GM19455 (cell line): Measurements from ENCODE around the gene UHRF2.
"Not testable (repeated sequence)": the region's sequence is repeated elsewhere in the genome, so short reads cannot be mapped to it uniquely, and the experiment has no call there.

Experiments
- ATAC-seq: cut with Tn5 transposase; IDR thresholded peaks from one replicate; pipeline ENCODE4 v1.9.1; 2021; ENCODE audit not compliant: unreplicated experiment

Gene UHRF2, protein sequence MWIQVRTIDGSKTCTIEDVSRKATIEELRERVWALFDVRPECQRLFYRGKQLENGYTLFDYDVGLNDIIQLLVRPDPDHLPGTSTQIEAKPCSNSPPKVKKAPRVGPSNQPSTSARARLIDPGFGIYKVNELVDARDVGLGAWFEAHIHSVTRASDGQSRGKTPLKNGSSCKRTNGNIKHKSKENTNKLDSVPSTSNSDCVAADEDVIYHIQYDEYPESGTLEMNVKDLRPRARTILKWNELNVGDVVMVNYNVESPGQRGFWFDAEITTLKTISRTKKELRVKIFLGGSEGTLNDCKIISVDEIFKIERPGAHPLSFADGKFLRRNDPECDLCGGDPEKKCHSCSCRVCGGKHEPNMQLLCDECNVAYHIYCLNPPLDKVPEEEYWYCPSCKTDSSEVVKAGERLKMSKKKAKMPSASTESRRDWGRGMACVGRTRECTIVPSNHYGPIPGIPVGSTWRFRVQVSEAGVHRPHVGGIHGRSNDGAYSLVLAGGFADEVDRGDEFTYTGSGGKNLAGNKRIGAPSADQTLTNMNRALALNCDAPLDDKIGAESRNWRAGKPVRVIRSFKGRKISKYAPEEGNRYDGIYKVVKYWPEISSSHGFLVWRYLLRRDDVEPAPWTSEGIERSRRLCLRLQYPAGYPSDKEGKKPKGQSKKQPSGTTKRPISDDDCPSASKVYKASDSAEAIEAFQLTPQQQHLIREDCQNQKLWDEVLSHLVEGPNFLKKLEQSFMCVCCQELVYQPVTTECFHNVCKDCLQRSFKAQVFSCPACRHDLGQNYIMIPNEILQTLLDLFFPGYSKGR

DNA sequence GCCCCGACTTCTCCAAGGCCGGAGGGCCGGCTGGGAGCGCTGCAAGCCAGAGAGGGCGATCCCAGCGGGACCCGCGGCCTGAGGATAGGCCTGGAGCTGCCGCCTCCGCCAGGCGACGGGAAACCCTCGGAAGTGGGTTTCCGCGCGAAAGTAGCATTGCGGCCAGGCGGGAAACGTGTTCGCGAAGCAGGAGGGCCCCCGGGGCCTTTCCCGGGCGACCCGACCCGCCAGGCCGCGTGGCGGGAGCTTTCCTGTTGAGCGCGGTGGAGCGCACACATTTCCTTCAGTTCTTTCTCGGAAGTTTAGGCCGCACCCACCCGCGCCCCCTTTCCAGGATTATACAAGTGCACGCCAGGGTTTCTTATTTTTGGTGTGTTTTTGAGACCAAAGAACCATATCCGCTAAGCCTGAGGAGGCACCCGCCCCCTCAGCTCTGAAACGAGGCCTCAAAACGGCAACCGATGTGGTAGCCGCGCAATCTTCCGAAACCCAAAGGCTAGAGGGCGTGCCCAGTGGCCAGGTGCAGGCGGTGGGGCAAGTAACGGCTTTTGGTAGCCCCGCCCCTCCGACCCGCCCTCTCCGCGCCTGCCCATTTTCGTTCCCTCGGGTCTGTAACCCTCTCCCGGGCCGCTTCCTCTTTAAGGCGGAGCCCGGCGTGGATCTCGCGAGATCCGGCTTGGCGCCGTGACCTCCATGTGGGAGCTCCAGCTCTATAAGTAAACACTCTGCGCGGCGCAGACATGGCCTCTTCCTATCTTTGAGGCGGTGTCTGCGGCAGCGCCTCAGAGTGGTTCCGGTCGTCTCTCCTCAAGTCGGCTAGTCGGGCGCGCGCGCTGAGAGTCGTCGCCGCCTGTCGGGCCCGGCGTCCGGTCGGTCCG, at the start of gene UHRF2:
UHRF2 (plus strand) TSS at position 713 of the 878 bp plus-strand sequence. CDS start 292 bp downstream, outside the sequence.
- peak; percentile 76 for ATAC-seq

DNA sequence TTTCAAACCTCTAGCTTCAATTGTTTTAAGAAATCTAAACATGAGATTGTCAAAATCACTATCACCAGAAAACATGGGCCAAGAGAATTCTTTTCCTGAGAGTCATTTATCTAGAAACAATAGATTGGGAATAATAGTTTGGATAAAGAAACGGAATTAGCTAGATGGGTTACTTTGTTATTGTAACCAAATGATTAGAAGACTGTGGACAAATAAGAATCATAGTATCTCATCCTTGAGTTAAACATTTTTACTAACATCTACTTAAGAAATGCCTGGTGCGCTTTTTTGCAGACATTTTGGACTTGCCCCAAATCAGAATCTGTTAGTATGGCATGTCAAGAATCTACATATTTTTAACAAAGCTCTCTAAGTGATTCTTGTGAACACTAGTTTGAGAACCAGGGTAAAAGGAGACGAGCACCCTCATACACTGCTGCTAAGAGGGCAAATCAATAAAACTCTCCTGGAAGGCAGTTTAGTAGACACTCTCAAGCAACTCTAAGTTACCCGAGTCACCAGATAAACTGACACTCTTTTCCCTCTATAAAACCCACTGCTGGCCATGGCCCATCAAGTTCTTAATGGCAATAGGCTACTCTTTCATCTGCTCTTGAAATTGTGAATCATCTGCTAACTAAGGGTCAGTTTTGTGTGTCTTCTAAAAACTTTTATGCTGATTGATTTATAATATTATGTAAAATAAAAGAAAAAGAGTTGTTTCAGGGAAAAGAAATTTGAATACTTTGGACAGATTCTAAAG, 45.7 kb upstream of the UHRF2 start:
- ATAC-seq, result no peak

DNA sequence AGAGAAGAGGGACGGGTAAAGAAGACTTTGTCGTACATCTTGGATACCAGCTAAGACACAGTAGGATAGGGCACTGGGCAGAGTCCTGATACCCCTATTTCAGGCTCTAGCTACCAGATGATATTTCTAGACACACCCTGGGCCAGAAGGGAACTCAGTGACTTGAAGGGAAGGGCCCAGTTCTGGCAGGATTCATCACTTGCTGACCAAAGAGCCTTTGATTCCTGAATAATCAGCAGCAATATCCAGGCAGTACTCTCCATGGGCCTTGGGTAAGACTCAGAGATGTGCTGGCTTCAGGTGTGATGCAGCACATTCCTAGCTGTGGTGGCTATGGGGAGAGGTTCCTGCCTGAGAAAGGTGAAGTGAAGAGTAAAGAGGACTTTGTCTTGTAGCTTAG, 44.2 kb upstream of the UHRF2 start:
- no peak for ATAC-seq

DNA sequence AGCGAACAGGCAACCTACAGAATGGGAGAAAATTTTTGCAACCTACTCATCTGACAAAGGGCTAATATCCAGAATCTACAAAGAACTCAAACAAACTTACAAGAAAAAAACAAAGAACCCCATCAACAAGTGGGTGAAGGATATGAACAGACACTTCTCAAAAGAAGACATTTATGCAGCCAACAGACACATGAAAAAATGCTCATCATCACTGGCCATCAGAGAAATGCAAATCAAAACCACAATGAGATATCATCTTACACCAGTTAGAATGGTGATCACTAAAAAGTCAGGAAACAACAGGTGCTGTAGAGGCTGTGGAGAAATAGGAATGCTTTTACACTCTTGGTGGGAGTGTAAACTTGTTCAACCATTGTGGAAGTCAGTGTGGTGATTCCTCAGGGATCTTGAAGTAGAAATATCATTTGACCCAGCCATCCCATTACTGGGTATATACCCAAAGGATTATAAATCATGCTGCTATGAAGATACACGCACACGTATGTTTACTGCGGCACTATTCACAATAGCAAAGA, 31.5 kb upstream of the UHRF2 start:
- ATAC-seq, result not testable (repeated sequence)

DNA sequence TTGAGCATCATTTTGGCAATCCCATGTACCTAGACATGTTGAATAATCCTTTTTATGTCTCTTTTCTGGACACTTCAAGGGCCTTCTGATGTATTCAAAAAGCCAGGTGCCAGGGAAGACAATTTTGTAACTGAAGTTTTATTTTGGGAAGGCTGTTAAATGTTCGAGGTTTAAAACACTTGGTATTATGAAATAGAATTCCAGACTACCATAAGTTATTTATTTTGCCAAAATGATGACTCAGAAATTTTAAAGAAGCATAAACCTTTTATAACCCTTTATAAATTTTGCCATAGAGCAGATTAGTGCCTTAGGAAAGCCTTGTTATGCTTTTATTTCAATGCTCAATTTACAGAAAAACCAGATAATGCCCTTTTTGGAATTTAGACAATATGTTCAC, 30.3 kb upstream of the UHRF2 start:
- no peak for ATAC-seq

DNA sequence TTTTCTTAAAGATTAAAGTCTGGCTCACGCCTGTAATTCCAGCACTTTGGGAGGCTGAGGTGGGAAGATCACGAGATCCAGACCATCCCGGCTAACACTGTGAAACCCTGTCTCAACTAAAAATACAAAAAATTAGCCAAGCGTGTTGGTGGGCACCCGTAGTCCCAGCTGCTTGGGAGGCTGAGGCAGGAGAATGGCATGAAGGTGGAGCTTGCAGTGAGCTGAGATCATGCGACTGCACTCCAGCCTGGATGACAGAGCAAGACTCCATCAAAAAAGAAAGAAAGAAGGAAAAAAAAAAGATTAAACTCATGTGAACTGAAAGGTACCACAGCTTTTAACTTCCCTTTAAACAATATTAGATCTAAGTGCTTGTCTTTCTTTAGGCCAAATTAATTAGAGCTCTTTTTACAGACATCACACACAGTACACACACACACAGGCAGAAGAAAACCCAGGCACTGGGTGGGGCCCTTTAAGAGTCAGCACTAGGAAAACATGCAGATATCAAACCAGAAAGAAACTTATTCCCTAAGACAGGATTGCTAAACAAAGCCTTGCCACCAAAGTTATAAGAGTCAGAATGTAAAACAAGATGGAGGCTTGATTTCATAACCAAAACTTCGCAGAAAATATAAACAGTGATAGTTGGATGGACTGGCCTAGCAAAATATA, 29.3 kb upstream of the UHRF2 start:
- no peak for ATAC-seq

DNA sequence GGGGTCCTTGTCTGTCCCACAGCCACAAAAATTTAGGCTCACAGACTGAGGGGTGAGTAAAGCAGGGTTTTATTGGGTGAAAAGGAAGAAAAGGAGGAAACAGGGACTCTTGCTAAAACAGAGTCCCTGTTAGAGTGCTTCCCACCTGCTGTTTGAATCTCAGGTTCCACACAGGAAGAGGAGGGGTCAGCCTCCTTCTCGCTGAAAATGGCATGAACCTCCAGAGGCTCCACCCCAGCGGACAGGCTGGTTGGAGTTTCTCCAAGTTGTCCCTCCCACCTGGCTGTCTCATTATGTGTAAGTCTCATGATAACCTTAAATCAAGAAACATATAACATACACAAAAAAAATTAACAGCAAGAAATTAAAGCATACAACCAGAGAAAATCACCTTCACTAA, 28.3 kb upstream of the UHRF2 start:
- ATAC-seq, result no peak

DNA sequence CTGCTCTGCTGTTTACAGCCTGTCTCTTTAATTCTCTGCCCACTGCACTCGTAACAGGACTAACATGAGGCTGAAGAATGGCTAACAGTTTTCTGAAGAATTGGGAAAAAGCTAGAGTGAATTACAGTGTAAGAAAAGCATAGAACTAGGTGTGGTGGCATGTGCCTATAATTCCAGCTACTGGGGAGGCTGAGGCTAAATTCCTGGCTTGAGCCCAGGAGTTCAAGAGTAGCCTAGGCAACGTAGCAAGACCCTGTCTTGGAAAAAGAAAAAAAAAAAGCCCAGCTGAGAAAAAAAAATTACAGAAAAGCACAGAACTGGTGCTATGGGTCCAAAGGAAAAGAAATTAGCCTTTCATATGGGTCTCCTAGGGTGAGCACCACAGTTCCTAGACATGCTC, 13.9 kb upstream of the UHRF2 start:
- ATAC-seq, result no peak

DNA sequence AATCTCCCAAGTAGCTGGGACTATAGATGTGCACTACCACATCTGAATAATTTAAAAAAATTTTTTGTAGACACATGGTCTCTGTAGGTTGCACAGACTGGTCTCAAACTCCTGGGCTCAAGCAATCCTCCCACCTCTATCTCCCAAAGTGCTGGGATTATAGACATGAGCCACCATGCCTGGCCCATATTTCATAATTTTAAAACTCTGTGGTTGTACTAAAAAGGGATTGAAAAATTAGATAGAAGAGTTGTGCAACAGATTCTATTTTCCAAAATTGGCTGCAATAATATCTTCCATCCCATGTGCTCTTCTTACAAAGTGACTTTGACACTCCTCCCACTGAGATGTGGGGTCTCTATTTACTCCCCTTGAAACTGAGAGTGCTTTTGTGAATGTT, 7.6 kb upstream of the UHRF2 start:
- ATAC-seq, result no peak

DNA sequence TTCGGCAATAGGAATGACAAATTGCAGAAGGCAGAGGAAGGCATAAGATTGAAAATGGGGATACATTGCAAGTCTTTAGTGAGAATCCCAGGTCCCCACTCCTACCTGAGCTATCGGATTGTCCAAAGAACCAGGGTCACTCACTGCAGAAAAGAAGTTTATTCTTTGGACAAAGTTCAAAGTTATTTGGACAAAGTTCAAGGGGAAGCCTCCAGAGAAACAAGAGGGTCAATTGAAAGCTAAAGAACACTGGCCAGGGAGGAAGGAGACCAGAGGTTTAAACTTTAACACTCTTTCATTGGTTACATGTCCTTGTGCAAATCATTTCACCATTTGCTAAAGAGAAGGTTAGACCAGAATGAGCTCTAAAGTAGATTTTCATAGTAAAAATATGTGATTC, 5.2 kb upstream of the UHRF2 start:
- no peak for ATAC-seq

DNA sequence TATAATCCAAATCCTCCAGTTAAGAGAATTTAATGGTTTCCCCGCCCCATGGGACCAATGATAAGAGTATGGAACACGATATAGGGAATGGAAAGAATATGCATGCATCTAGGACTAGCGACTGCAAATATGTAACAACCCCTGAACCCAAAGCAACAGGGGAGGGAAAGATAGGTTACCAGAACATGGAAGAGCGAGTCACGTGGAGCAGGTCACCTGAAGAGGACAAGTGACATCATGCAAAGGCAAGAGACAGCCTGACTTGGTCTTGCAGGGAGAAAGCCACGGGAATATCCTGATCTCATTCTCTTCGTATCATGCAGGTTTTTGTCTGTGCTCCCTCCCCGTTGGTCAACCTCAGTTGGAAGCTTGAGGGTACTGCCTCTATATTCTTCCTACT, 4.7 kb upstream of the UHRF2 start:
- ATAC-seq, result no peak

DNA sequence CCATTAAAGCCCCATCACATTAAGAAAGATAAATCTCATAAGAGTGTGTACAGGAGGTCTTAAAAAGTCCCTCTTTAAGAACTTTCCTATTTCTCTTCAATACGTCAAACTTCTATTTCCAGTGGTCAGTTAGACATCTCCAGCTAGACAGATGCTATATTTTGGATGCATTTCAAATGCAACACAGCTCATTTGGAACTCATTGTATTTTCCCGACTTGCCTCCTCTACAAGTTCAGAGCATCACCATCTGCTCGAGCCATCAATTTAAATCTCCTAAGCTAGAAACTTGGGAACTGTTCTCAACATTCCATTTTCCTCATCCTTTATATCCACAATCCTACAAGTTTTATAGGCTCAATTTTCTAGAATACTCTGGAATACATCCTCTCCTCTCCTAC, 3.2 kb upstream of the UHRF2 start:
- ATAC-seq, result no peak

DNA sequence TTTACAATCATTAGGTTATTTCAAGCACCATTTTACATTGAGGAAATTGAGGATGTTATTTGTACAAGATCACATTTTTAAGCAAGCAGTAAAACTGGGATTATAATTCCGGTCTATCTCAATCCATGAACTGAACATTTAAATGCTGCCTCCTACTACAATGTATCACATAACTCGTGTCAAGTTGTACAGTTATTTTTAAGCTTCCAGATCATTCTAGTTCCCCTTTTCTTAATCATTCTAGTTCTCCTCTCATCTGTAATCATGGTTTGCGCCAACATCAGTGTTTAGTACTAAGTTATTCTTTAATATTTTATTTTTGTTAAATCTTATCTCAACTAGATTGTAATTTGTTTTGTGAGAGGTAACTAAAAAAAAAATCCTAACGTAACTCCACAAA, 2.4 kb upstream of the UHRF2 start:
- no peak for ATAC-seq

DNA sequence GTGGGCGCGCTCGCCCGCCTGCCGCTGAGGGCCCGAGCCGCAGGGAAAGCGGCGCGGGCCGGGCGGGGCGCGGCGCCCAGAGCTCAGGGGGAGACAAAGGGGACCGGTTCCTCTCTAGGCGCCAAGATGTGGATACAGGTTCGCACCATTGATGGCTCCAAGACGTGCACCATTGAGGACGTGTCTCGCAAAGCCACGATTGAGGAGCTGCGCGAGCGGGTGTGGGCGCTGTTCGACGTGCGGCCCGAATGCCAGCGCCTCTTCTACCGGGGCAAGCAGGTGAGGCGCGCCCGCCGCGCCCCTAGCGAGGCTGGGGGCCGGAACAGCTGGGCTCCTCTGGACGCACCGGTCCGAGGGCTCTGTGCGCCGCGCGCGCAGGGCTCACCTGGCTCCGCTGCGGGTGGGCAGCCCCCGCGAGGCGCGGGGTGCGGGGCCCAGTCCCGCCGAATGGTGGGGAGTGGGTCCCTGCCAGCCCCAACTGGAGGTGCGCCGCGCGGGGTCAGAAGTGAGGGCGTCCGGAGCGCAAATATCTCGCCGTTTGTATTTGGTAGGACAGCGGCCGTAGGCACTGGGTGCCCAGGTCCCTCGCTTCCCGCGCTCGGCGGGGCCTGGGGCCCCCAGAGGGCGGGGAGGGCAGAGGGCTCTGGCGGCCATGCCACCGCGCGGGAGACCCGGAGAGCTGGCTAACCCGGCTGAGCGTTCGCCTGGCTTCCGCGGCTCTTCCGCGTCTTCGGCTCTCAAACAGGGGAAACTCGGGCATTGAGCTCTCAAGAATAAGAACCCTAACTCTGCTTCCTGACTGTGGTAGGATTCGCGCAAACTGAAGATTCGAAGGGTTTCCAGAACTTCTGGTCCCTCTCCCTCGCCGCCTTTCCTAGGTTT, 607 bp downstream of the UHRF2 start:
- peak; percentile 23 for ATAC-seq

DNA sequence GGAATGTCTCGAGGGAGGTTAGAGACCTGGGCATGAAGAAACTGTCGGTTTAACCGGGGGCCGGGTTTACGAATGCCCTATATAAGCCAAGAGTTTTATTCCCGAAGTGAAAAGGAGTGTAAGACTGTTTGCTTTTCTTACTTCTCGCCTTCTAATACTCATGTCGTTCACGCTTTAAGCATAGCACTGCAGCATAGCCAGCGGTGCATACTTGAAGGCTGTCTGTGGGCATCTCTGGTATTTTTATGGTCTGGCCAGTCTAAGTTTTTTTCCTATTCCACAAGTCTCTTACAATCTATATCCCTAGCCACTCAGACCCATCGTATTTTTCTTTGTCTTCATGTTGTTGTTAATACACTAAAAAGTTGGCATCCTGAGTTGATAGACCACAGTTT, 1.2 kb downstream of the UHRF2 start:
- no peak for ATAC-seq

DNA sequence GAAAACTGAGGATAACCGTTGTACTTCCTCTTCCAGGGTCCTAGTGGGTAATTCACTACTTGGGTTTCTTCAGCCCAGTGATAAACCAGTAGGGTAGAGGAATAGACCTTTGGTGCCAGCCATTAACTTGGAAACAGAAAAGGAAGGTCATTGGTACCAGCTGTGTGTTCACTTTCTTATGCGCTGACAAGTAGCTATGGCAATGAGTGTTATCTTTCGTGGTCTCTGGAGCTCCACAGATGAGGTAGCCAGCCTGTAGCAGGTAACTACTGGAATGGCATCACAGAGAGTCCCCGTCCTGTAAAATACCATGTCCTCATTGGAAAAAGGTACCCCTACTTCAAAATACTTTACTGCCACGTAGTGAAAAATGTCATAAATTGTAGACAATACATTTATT, 2.3 kb downstream of the UHRF2 start:
- ATAC-seq, result no peak

DNA sequence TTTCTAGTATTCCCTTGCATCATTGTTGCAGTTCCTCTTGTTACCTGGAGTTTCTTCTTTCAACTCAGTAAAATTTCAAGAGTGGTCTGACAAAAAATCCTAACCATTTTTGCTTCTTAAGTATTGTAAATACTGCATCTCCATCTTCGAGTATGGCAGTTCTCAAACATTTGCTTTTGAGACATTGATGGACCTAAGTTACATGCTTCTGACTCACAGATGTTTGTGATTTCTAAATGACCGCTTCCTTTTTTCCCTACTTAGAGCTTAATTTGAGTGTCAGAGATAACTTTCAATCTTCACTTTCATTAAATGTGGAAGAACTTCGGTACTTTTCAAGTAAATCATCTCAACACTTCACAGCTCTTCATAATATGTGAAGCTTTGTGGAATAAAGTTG, 4.2 kb downstream of the UHRF2 start:
- no peak for ATAC-seq

DNA sequence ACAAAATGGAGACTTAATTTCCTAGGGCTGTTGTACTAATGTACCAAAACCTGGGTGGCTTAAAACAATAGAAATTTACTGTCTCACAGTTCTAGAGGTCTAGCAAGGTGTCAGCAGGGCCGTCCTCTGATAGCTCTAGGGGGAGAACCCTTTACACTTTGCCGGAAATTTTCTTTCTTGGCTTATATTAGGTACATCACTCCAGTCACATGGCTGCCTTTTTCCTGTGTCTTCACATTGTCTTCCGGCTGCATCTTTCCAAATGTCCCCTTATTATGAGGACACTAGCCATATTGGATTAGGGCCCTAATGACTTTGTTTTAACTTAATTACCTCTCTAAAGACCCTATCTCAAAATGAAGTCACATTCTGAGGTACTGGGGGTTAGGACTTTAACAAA, 5.8 kb downstream of the UHRF2 start:
- ATAC-seq, result no peak

DNA sequence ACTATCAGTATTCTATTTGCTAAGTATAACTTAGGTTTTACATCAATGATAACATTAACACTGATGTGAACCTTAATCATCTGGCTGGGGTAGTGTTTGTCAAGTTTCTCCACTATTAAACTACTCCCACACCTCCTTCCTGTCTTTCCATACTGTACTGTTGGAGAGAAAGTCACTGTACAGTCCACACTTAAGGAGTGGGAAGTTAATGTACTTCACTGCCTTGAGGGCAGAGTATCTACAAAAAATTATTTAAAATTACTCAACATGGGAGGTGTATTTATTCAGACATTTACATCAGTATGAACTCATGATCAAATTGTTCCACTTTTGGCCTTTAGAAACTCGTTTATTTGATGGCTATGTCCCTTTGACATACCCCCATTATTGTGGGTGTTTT, 11.9 kb downstream of the UHRF2 start:
- no peak for ATAC-seq
